Kidney epithelial cell (primary cell): ENCODE results near the gene NAT14. TPM values are rescaled to one million over a fixed set of nuclear protein-coding genes. Genes with fewer than 3 reads are reported as not detected.

Source experiments
- DNase-seq: peaks from one replicate; pipeline ENCODE4 v3.0.0-alpha.2; 2010; ENCODE audit warnings: low read depth
- H3K27me3 ChIP-seq: 2 replicates; pipeline ENCODE4 v1.6.0; 2011; ENCODE audit warnings: low read length; ENCODE audit not compliant: control insufficient read depth, insufficient read depth
- H3K36me3 ChIP-seq: 2 replicates; pipeline ENCODE4 v1.5.1; 2011; ENCODE audit warnings: low read length; ENCODE audit not compliant: control insufficient read depth, insufficient read depth
- H3K4me3 ChIP-seq: 2 replicates; pipeline ENCODE4 v1.5.1; 2011; ENCODE audit warnings: low read depth, mild to moderate bottlenecking, control low read depth, low read length
- total RNA-seq: library from RNA; depleted of rRNA; stranded (reverse); fragments of >200 nt; gene quantifications from 2 replicates; pipeline ENCODE4 v1.2.3, GENCODE V29; 2015
- TF ChIP-seq, protein P1 (sequence below): IDR thresholded peaks from 2 replicates; pipeline ENCODE4 v1.5.1; 2011; ENCODE audit warnings: mild to moderate bottlenecking, moderate library complexity, low read length, control low read depth, inconsistent platforms; ENCODE audit not compliant: insufficient read depth, poor library complexity, severe bottlenecking

The NAT14 gene
- total RNA-seq, 1 donor from 2014 or later = 18.2 TPM

DNA sequence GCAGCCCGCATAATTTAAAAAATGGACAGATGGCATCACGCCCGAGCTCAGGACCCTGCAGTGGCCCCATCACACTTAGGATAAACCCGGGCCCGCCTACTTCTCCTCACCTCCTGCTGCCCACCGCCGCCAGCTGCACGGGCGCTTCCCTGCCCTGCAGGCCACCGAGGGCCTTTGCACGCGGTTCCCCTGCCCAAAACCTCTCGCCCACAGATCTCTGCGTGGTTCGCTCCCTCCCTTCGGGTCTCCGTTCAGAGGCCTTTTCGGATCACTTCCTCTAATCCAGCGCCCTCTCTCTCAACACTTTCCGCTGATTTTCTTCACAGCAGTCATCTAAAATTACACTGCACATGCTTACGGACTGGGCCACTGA lies 43.7 kb upstream of the NAT14 start:
- Histone ChIP-seq H3K27me3 (peaks cover 65% of the 10 kb centered on the region), H3K4me3 (no peak overlapping the region), H3K36me3 (no peaks in the 10 kb centered on the region)
- TF ChIP-seq, protein P1, sequence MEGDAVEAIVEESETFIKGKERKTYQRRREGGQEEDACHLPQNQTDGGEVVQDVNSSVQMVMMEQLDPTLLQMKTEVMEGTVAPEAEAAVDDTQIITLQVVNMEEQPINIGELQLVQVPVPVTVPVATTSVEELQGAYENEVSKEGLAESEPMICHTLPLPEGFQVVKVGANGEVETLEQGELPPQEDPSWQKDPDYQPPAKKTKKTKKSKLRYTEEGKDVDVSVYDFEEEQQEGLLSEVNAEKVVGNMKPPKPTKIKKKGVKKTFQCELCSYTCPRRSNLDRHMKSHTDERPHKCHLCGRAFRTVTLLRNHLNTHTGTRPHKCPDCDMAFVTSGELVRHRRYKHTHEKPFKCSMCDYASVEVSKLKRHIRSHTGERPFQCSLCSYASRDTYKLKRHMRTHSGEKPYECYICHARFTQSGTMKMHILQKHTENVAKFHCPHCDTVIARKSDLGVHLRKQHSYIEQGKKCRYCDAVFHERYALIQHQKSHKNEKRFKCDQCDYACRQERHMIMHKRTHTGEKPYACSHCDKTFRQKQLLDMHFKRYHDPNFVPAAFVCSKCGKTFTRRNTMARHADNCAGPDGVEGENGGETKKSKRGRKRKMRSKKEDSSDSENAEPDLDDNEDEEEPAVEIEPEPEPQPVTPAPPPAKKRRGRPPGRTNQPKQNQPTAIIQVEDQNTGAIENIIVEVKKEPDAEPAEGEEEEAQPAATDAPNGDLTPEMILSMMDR = no peak
- DNase-seq = no peak

- Histone ChIP-seq H3K36me3 (no peaks in the 10 kb centered on the region), H3K27me3 (peaks cover 70% of the 10 kb centered on the region), H3K4me3 (no peak overlapping the region)
- TF ChIP-seq, protein P1 = no peak
- DNase-seq = no peak
Measured at GRCh38 chr19:55441692-55442321, 43.2 kb upstream of the NAT14 start.

DNA sequence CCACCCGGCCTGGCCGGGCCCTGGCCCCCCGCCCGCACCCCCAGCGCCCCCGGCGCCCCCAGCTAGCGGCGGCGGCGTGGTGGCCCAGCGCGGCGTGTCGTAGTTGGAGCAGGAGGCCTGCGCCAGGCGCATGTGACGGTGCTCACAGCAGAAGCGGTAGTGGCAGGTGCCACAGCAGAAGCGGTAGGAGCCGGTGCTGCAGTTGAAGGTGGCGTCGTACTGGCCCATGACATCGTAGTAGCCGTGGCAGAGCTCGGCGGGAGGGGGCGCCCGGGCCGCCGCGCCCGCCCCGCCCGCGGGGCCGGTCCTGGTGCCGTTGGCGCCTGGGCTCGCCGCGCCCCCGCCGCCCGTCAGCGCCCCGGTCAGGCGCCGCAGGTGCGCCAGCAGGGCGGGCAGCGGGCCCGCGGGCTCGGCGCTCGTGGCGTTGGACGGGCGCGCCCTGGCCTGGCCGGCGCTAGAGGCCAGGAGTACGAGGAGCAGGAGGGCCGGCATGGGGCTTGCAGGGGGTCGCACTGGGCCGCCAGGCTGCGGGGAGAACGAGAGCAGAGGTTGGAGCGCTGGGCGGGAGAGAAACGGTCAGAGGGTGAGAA lies 42.5 kb upstream of the NAT14 start:
- no peak for DNase-seq
- Histone ChIP-seq H3K4me3 (no peak overlapping the region), H3K36me3 (no peaks in the 10 kb centered on the region), H3K27me3 (peaks cover 76% of the 10 kb centered on the region)
- TF ChIP-seq, protein P1 = no peak

- no peak within 1 kb of the TSS for H3K4me3 ChIP-seq
- H3K27me3 ChIP-seq = peaks cover 83% of the 10 kb centered on the region
- TF ChIP-seq, protein P1 = no peak
- no peak for DNase-seq
- no peaks in the 10 kb centered on the region for H3K36me3 ChIP-seq
Measured at GRCh38 chr19:55443045-55443823, 41.8 kb upstream of the NAT14 start, which contains the start of gene SHISA7. SHISA7 (minus strand) TSS chr19:55443300; CDS start chr19:55442863, 437 bp downstream.

DNA sequence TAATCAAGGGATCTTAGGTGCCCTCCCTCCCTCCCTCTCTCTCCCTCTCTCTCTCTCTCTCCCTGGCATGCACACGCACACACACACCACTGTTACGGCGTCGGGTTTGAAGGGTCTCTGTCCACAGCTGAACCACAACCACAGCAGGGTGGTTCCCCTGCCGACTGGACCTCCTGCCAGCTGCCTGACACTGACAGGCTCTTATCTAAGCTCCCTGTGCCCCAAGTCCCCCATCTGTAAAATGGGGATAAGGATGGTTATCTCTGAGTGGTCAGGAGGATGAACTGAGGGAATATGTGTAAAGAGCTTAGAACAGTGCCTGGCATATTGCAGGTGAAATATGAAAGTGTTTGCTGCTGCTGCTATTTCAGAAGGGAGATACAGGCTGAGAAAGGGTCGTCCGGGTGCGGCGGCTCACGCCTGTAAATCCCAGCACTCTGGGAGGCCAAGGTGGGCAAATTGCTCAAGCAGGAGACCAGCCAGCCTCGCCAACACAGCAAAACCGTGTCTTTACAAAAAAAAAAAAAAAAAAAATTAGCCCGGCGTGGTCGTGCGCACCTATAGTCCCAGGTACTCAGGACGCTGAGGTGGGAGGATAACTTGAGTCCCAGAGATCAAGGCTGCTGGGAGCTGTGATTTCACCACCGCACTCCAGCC lies 41.0 kb upstream of the NAT14 start:
- Histone ChIP-seq H3K4me3 (no peak overlapping the region), H3K27me3 (peaks cover 83% of the 10 kb centered on the region), H3K36me3 (no peaks in the 10 kb centered on the region)
- TF ChIP-seq, protein P1 = no peak
- DNase-seq = no peak
